ENCODE measurements around the gene VWA8. TPM values are rescaled to one million over a fixed set of nuclear protein-coding genes. Genes with fewer than 3 reads are reported as not detected.
"Not testable (repeated sequence)": the region's sequence is repeated elsewhere in the genome, so short reads cannot be mapped to it uniquely, and the experiment has no call there.

The VWA8 gene
- total RNA-seq, 1 donor: 21.4 TPM

GRCh38 chr13:41897126-41897525 lies 63.8 kb downstream of the VWA8 start:
- no peaks in the 10 kb centered on the region for H4K20me1 ChIP-seq (ENCODE audit: insufficient read depth, low read length)
- H3K4me1 ChIP-seq (ENCODE audit: insufficient read depth, low read length): peaks cover 5% of the 10 kb centered on the region
- H3K79me2 ChIP-seq (ENCODE audit: insufficient read depth, low read length): no peaks in the 10 kb centered on the region
- H3K27ac ChIP-seq (ENCODE audit: low read depth, low read length): no peak overlapping the region
- H3K4me2 ChIP-seq (ENCODE audit: insufficient read depth, low read length): no peak overlapping the region
- H3K36me3 ChIP-seq (ENCODE audit: insufficient read depth, low read length): no peaks in the 10 kb centered on the region
- H3K9me3 ChIP-seq (ENCODE audit: low read depth, low read length): no peaks in the 10 kb centered on the region
- no peak overlapping the region for H3K4me3 ChIP-seq (ENCODE audit: insufficient read depth, low read length)
- no peak overlapping the region for H2AFZ ChIP-seq (ENCODE audit: low read length)
- no peak for TF ChIP-seq CTCF (IDR thresholded peaks at IDR 0.05; ENCODE audit: extremely low read depth, low read depth, low read length)
- no peak for DNase-seq (ENCODE audit: insufficient read length, low spot score, missing footprints)
- H3K27me3 ChIP-seq (ENCODE audit: insufficient read depth, low read length): no peaks in the 10 kb centered on the region

GRCh38 chr13:41895478-41895877 lies 65.4 kb downstream of the VWA8 start:
- Histone ChIP-seq H4K20me1 (ENCODE audit: insufficient read depth, low read length) (no peaks in the 10 kb centered on the region), H3K27me3 (ENCODE audit: insufficient read depth, low read length) (no peaks in the 10 kb centered on the region), H3K79me2 (ENCODE audit: insufficient read depth, low read length) (no peaks in the 10 kb centered on the region), H3K36me3 (ENCODE audit: insufficient read depth, low read length) (no peaks in the 10 kb centered on the region), H3K4me3 (ENCODE audit: insufficient read depth, low read length) (no peak overlapping the region), H3K4me1 (ENCODE audit: insufficient read depth, low read length) (no peaks in the 10 kb centered on the region), H3K9me3 (ENCODE audit: low read depth, low read length) (no peaks in the 10 kb centered on the region), H3K4me2 (ENCODE audit: insufficient read depth, low read length) (no peak overlapping the region), H3K27ac (ENCODE audit: low read depth, low read length) (no peak overlapping the region), H2AFZ (ENCODE audit: low read length) (no peak overlapping the region)
- no peak for TF ChIP-seq CTCF (IDR thresholded peaks at IDR 0.05; ENCODE audit: extremely low read depth, low read depth, low read length)
- DNase-seq (ENCODE audit: insufficient read length, low spot score, missing footprints): no peak

GRCh38 chr13:41891119-41891518 lies 69.8 kb downstream of the VWA8 start:
- Histone ChIP-seq H3K36me3 (ENCODE audit: insufficient read depth, low read length) (no peaks in the 10 kb centered on the region), H3K27me3 (ENCODE audit: insufficient read depth, low read length) (no peaks in the 10 kb centered on the region), H4K20me1 (ENCODE audit: insufficient read depth, low read length) (no peaks in the 10 kb centered on the region), H3K4me3 (ENCODE audit: insufficient read depth, low read length) (no peak overlapping the region), H3K4me2 (ENCODE audit: insufficient read depth, low read length) (no peak overlapping the region), H3K79me2 (ENCODE audit: insufficient read depth, low read length) (no peaks in the 10 kb centered on the region), H3K4me1 (ENCODE audit: insufficient read depth, low read length) (no peaks in the 10 kb centered on the region), H3K9me3 (ENCODE audit: low read depth, low read length) (no peaks in the 10 kb centered on the region), H3K27ac (ENCODE audit: low read depth, low read length) (no peak overlapping the region), H2AFZ (ENCODE audit: low read length) (no peak overlapping the region)
- no peak for DNase-seq (ENCODE audit: insufficient read length, low spot score, missing footprints)
- TF ChIP-seq CTCF (IDR thresholded peaks at IDR 0.05; ENCODE audit: extremely low read depth, low read depth, low read length): no peak

DNA sequence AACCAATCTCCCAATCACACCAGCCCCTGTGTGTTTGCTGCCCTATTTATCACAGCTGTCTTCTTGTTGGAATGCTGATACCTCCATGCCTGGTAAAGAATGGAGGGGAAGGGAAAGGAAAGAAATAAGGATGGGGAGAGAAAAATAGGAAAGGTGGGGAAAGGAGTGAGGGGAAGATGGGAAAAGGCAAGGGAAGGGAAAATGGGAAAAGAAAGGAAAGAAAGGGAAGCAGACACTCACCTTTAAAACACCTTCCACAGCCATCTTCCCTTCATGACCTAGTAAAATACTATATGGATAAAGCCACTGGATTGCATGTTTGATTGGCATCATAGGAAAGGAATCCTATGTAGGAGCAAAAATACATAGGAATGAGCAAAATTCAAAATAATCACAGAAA lies 77.8 kb downstream of the VWA8 start:
- TF ChIP-seq CTCF (IDR thresholded peaks at IDR 0.05; ENCODE audit: extremely low read depth, low read depth, low read length): no peak
- H4K20me1 ChIP-seq (ENCODE audit: insufficient read depth, low read length): no peaks in the 10 kb centered on the region
- H2AFZ ChIP-seq (ENCODE audit: low read length): no peak overlapping the region
- no peaks in the 10 kb centered on the region for H3K79me2 ChIP-seq (ENCODE audit: insufficient read depth, low read length)
- no peak for DNase-seq (ENCODE audit: insufficient read length, low spot score, missing footprints)
- H3K27ac ChIP-seq (ENCODE audit: low read depth, low read length): no peak overlapping the region
- no peaks in the 10 kb centered on the region for H3K9me3 ChIP-seq (ENCODE audit: low read depth, low read length)
- no peaks in the 10 kb centered on the region for H3K4me1 ChIP-seq (ENCODE audit: insufficient read depth, low read length)
- peaks cover 5% of the 10 kb centered on the region for H3K36me3 ChIP-seq (ENCODE audit: insufficient read depth, low read length)
- no peak overlapping the region for H3K4me2 ChIP-seq (ENCODE audit: insufficient read depth, low read length)
- H3K4me3 ChIP-seq (ENCODE audit: insufficient read depth, low read length): no peak overlapping the region
- H3K27me3 ChIP-seq (ENCODE audit: insufficient read depth, low read length): no peaks in the 10 kb centered on the region

DNA sequence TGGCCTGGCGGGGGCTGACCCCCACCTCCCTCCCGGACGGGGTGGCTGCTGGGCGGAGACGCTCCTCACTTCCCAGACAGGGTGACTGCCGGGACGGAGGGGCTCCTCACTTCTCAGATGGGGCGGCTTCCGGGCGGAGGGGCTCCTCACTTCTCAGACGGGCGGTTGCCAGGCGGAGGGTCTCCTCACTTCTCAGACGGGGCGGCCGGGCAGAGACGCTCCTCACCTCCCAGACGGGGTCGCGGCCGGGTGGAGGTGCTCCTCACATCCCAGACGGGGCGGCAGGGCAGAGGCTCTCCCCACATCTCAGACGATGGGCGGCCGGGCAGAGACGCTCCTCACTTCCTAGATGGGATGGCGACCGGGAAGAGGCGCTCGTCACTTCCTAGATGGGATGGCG lies 79.0 kb downstream of the VWA8 start:
- H3K79me2 ChIP-seq (ENCODE audit: insufficient read depth, low read length); H3K27ac ChIP-seq (ENCODE audit: low read depth, low read length); H3K9me3 ChIP-seq (ENCODE audit: low read depth, low read length); DNase-seq (ENCODE audit: insufficient read length, low spot score, missing footprints); H3K27me3 ChIP-seq (ENCODE audit: insufficient read depth, low read length); H4K20me1 ChIP-seq (ENCODE audit: insufficient read depth, low read length); H3K4me3 ChIP-seq (ENCODE audit: insufficient read depth, low read length); H2AFZ ChIP-seq (ENCODE audit: low read length); H3K4me2 ChIP-seq (ENCODE audit: insufficient read depth, low read length); H3K4me1 ChIP-seq (ENCODE audit: insufficient read depth, low read length); H3K36me3 ChIP-seq (ENCODE audit: insufficient read depth, low read length): not testable (repeated sequence)
